ENCODE results near the gene DAAM1. TPM values are rescaled to one million over a fixed set of nuclear protein-coding genes. Genes with fewer than 3 reads are reported as not detected.

The DAAM1 gene
- polyA plus RNA-seq, 2 donors, result 21.7 to 32.7 TPM

GRCh38 chr14:59159169-59159568 is 29.3 kb upstream of the DAAM1 start:
- Histone ChIP-seq H3K36me3 (ENCODE audit: control insufficient read depth in 2 of 2, insufficient read depth in 2 of 2, low read length in 1 of 2) (no peaks in the 10 kb centered on the region), H3K4me3 (ENCODE audit: low read depth in 1 of 2, low read length in 2 of 2) (no peak overlapping the region), H3K4me1 (ENCODE audit: control insufficient read depth in 2 of 2, insufficient read depth in 2 of 2, low read length in 1 of 2) (peaks cover 0 to 3% of the 10 kb centered on the region in 2 donors), H3K27ac (ENCODE audit: low read depth in 2 of 2, low read length in 1 of 2) (no peak overlapping the region), H3K9me3 (ENCODE audit: control insufficient read depth in 2 of 2, insufficient read depth in 1 of 2, low read depth in 1 of 2, low read length in 1 of 2) (no peaks in the 10 kb centered on the region), H3K27me3 (ENCODE audit: control insufficient read depth in 1 of 2, insufficient read depth in 2 of 2, low read length in 2 of 2) (peaks cover 0 to under 1% of the 10 kb centered on the region in 2 donors)
- WGBS, 2 donors, result 61 to 92% methylated on average over 1 of the region's 1 CpG

GRCh38 chr14:59160506-59160905 is 28.0 kb upstream of the DAAM1 start:
- Histone ChIP-seq H3K9me3 (ENCODE audit: control insufficient read depth in 2 of 2, insufficient read depth in 1 of 2, low read depth in 1 of 2, low read length in 1 of 2) (no peaks in the 10 kb centered on the region), H3K27me3 (ENCODE audit: control insufficient read depth in 1 of 2, insufficient read depth in 2 of 2, low read length in 2 of 2) (peaks cover 0 to 3% of the 10 kb centered on the region in 2 donors), H3K36me3 (ENCODE audit: control insufficient read depth in 2 of 2, insufficient read depth in 2 of 2, low read length in 1 of 2) (no peaks in the 10 kb centered on the region), H3K27ac (ENCODE audit: low read depth in 2 of 2, low read length in 1 of 2) (no peak overlapping the region), H3K4me3 (ENCODE audit: low read depth in 1 of 2, low read length in 2 of 2) (no peak overlapping the region), H3K4me1 (ENCODE audit: control insufficient read depth in 2 of 2, insufficient read depth in 2 of 2, low read length in 1 of 2) (peaks cover 0 to 3% of the 10 kb centered on the region in 2 donors)
- WGBS, 2 donors, result 71 to 81% methylated on average over 5 of the region's 5 CpGs

DNA sequence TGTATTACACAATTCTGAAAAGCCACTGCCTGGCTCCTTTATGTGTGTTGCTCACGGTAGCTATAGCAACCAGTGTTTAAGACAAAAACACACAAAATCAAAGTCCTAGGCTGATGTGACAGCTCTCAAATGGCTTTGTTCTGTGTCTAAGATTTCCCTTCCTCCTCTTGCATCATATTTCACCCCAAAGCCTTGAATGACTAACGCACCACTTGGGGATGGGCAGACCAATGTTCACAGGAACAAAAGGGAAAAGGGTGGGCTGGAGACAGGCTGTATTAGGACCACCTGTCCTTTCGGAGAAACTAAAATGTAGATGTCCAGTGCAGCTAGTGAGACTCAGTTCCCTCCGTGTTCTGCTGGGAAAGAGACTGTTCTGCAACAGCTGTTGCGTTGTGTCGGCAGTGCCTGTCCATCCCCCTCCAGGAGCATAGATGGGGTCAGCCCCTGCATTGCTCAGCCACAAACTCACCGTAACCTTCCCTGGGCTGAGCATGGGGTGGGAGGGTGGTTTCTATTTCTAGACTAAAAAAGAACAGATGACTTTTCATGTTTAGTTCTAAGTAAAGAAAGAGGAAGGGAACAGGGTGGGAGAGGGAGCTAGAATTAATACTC is 26.8 kb upstream of the DAAM1 start:
- Histone ChIP-seq H3K4me1 (ENCODE audit: control insufficient read depth in 2 of 2, insufficient read depth in 2 of 2, low read length in 1 of 2) (peaks cover 0 to 3% of the 10 kb centered on the region in 2 donors), H3K36me3 (ENCODE audit: control insufficient read depth in 2 of 2, insufficient read depth in 2 of 2, low read length in 1 of 2) (no peaks in the 10 kb centered on the region), H3K4me3 (ENCODE audit: low read depth in 1 of 2, low read length in 2 of 2) (no peak overlapping the region), H3K9me3 (ENCODE audit: control insufficient read depth in 2 of 2, insufficient read depth in 1 of 2, low read depth in 1 of 2, low read length in 1 of 2) (no peaks in the 10 kb centered on the region), H3K27me3 (ENCODE audit: control insufficient read depth in 1 of 2, insufficient read depth in 2 of 2, low read length in 2 of 2) (peaks cover 0 to 3% of the 10 kb centered on the region in 2 donors), H3K27ac (ENCODE audit: low read depth in 2 of 2, low read length in 1 of 2) (peak overlapping the region in 1 of 2 donors; percentile 31)
- WGBS, 2 donors, result 45 to 53% methylated on average over 7 of the region's 7 CpGs

GRCh38 chr14:59166258-59166657 is 22.2 kb upstream of the DAAM1 start:
- Histone ChIP-seq H3K27me3 (ENCODE audit: control insufficient read depth in 1 of 2, insufficient read depth in 2 of 2, low read length in 2 of 2) (peaks cover 0 to 3% of the 10 kb centered on the region in 2 donors), H3K9me3 (ENCODE audit: control insufficient read depth in 2 of 2, insufficient read depth in 1 of 2, low read depth in 1 of 2, low read length in 1 of 2) (no peaks in the 10 kb centered on the region), H3K4me3 (ENCODE audit: low read depth in 1 of 2, low read length in 2 of 2) (no peak overlapping the region), H3K4me1 (ENCODE audit: control insufficient read depth in 2 of 2, insufficient read depth in 2 of 2, low read length in 1 of 2) (peaks cover 0 to 3% of the 10 kb centered on the region in 2 donors), H3K27ac (ENCODE audit: low read depth in 2 of 2, low read length in 1 of 2) (no peak overlapping the region), H3K36me3 (ENCODE audit: control insufficient read depth in 2 of 2, insufficient read depth in 2 of 2, low read length in 1 of 2) (no peaks in the 10 kb centered on the region)
- WGBS, 2 donors, result 90 to 95% methylated on average over 3 of the region's 3 CpGs

DNA sequence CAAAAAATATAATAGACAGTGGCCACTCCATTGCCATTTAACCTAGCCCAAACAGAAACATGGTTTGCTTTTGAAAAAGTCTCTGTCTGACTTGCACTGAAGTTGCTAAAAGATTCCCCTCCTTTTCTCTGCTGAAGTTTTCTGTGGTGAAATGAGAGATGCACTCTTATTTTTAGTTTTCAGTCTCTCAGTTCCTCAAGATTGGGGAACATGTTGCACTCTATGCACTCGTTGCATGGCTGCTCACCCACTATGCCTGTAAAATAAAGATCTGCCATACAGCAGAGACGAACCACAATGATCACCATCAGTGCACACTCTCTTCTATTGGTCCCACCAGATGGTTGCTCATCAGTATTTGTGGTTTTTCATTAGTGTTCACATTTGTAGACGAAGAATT is 13.1 kb upstream of the DAAM1 start:
- H3K9me3 ChIP-seq (ENCODE audit: control insufficient read depth in 2 of 2, insufficient read depth in 1 of 2, low read depth in 1 of 2, low read length in 1 of 2), result no peaks in the 10 kb centered on the region
- no peaks in the 10 kb centered on the region for H3K4me1 ChIP-seq (ENCODE audit: control insufficient read depth in 2 of 2, insufficient read depth in 2 of 2, low read length in 1 of 2)
- no peaks in the 10 kb centered on the region for H3K36me3 ChIP-seq (ENCODE audit: control insufficient read depth in 2 of 2, insufficient read depth in 2 of 2, low read length in 1 of 2)
- H3K4me3 ChIP-seq (ENCODE audit: low read depth in 1 of 2, low read length in 2 of 2), result no peak overlapping the region
- H3K27ac ChIP-seq (ENCODE audit: low read depth in 2 of 2, low read length in 1 of 2), result no peak overlapping the region
- WGBS, 2 donors, result 72 to 85% methylated on average over 3 of the region's 3 CpGs
- H3K27me3 ChIP-seq (ENCODE audit: control insufficient read depth in 1 of 2, insufficient read depth in 2 of 2, low read length in 2 of 2), result no peaks in the 10 kb centered on the region

DNA sequence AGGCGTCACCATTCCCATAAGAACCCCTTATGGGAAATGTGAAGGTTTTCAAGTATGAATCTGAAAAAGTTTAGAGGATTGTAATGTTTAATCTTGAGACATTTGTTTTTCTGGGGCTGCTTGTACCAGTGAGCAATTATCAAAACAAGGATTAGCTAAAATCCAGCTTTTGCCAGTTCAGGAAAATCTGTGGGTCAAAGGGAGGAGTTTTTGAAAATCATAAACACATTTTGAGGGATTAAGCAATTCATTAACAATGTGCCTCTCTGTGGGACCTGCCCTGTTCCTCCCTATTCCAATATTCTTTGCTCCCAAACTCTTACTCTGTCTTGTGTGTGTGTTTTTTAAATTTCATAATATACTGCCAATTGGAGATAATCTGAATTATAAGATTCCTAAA is 11.7 kb upstream of the DAAM1 start:
- H3K27me3 ChIP-seq (ENCODE audit: control insufficient read depth in 1 of 2, insufficient read depth in 2 of 2, low read length in 2 of 2), result no peaks in the 10 kb centered on the region
- no peaks in the 10 kb centered on the region for H3K9me3 ChIP-seq (ENCODE audit: control insufficient read depth in 2 of 2, insufficient read depth in 1 of 2, low read depth in 1 of 2, low read length in 1 of 2)
- H3K36me3 ChIP-seq (ENCODE audit: control insufficient read depth in 2 of 2, insufficient read depth in 2 of 2, low read length in 1 of 2), result no peaks in the 10 kb centered on the region
- WGBS, 2 donors, result 78 to 79% methylated on average over 1 of the region's 1 CpG
- H3K4me3 ChIP-seq (ENCODE audit: low read depth in 1 of 2, low read length in 2 of 2), result no peak overlapping the region
- no peak overlapping the region for H3K27ac ChIP-seq (ENCODE audit: low read depth in 2 of 2, low read length in 1 of 2)
- H3K4me1 ChIP-seq (ENCODE audit: control insufficient read depth in 2 of 2, insufficient read depth in 2 of 2, low read length in 1 of 2), result no peaks in the 10 kb centered on the region

DNA sequence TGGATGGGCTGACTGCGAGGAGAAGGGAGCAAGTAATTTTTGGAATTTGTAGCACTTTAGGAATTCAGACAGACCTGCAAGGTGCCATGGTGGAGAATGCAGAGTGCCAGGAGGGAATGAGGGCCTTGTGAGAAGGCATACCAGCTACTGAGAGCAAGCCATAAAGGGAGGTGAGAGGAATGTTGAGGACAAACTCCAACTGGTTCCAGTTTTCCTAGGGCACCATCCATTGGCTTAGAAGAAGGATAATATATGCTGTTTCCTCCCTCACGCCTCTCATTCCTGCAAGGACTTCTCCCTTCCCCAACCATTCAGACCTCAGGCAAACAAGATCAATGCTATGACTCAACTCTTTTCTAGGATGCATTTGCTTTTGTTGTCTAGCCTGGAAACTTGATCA is 11.2 kb upstream of the DAAM1 start:
- Histone ChIP-seq H3K9me3 (ENCODE audit: control insufficient read depth in 2 of 2, insufficient read depth in 1 of 2, low read depth in 1 of 2, low read length in 1 of 2) (no peaks in the 10 kb centered on the region), H3K4me3 (ENCODE audit: low read depth in 1 of 2, low read length in 2 of 2) (no peak overlapping the region), H3K27me3 (ENCODE audit: control insufficient read depth in 1 of 2, insufficient read depth in 2 of 2, low read length in 2 of 2) (no peaks in the 10 kb centered on the region), H3K4me1 (ENCODE audit: control insufficient read depth in 2 of 2, insufficient read depth in 2 of 2, low read length in 1 of 2) (no peaks in the 10 kb centered on the region), H3K36me3 (ENCODE audit: control insufficient read depth in 2 of 2, insufficient read depth in 2 of 2, low read length in 1 of 2) (no peaks in the 10 kb centered on the region), H3K27ac (ENCODE audit: low read depth in 2 of 2, low read length in 1 of 2) (no peak overlapping the region)
- WGBS, 2 donors, result 78 to 83% methylated on average over 2 of the region's 2 CpGs

- no peaks in the 10 kb centered on the region for H3K27me3 ChIP-seq (ENCODE audit: control insufficient read depth in 1 of 2, insufficient read depth in 2 of 2, low read length in 2 of 2)
- no peak overlapping the region for H3K27ac ChIP-seq (ENCODE audit: low read depth in 2 of 2, low read length in 1 of 2)
- H3K36me3 ChIP-seq (ENCODE audit: control insufficient read depth in 2 of 2, insufficient read depth in 2 of 2, low read length in 1 of 2), result no peaks in the 10 kb centered on the region
- no peaks in the 10 kb centered on the region for H3K9me3 ChIP-seq (ENCODE audit: control insufficient read depth in 2 of 2, insufficient read depth in 1 of 2, low read depth in 1 of 2, low read length in 1 of 2)
- no peaks in the 10 kb centered on the region for H3K4me1 ChIP-seq (ENCODE audit: control insufficient read depth in 2 of 2, insufficient read depth in 2 of 2, low read length in 1 of 2)
- H3K4me3 ChIP-seq (ENCODE audit: low read depth in 1 of 2, low read length in 2 of 2), result no peak overlapping the region
- WGBS, 2 donors, result 96 to 98% methylated on average over 1 of the region's 1 CpG
Observed at GRCh38 chr14:59181791-59182190, 6.7 kb upstream of the DAAM1 start.

DNA sequence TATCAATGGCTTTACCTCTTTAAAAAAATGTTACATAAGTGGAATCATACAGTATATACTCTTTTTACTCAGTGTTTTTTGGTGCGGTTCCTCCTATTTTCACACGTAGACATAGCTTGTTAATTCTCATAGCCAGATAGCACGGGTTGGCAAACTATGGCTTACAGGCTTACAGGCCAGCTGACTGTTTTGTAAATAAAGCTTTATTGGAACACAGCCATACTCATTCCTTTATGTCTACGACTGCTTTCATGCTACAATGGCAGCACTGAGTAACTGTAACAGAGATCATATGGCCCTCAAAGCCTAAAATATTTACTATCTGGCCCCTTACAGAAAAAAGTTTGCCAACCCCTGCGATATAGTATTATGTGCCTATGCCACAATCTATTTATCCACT is 5.8 kb upstream of the DAAM1 start:
- Histone ChIP-seq H3K4me3 (ENCODE audit: low read depth in 1 of 2, low read length in 2 of 2) (no peak overlapping the region), H3K27me3 (ENCODE audit: control insufficient read depth in 1 of 2, insufficient read depth in 2 of 2, low read length in 2 of 2) (no peaks in the 10 kb centered on the region), H3K4me1 (ENCODE audit: control insufficient read depth in 2 of 2, insufficient read depth in 2 of 2, low read length in 1 of 2) (no peaks in the 10 kb centered on the region), H3K27ac (ENCODE audit: low read depth in 2 of 2, low read length in 1 of 2) (no peak overlapping the region), H3K36me3 (ENCODE audit: control insufficient read depth in 2 of 2, insufficient read depth in 2 of 2, low read length in 1 of 2) (no peaks in the 10 kb centered on the region), H3K9me3 (ENCODE audit: control insufficient read depth in 2 of 2, insufficient read depth in 1 of 2, low read depth in 1 of 2, low read length in 1 of 2) (no peaks in the 10 kb centered on the region)
- WGBS, 2 donors, result 74 to 79% methylated on average over 5 of the region's 5 CpGs

GRCh38 chr14:59183150-59183549 is 5.3 kb upstream of the DAAM1 start:
- Histone ChIP-seq H3K4me3 (ENCODE audit: low read depth in 1 of 2, low read length in 2 of 2) (no peak overlapping the region), H3K36me3 (ENCODE audit: control insufficient read depth in 2 of 2, insufficient read depth in 2 of 2, low read length in 1 of 2) (no peaks in the 10 kb centered on the region), H3K4me1 (ENCODE audit: control insufficient read depth in 2 of 2, insufficient read depth in 2 of 2, low read length in 1 of 2) (no peaks in the 10 kb centered on the region), H3K9me3 (ENCODE audit: control insufficient read depth in 2 of 2, insufficient read depth in 1 of 2, low read depth in 1 of 2, low read length in 1 of 2) (no peaks in the 10 kb centered on the region), H3K27ac (ENCODE audit: low read depth in 2 of 2, low read length in 1 of 2) (no peak overlapping the region), H3K27me3 (ENCODE audit: control insufficient read depth in 1 of 2, insufficient read depth in 2 of 2, low read length in 2 of 2) (no peaks in the 10 kb centered on the region)
